Gastrocnemius medialis (tissue), 4 donors: Measurements from ENCODE around the gene AMMECR1. TPM values are rescaled to one million over a fixed set of nuclear protein-coding genes. Genes with fewer than 3 reads are reported as not detected.

ENCODE experiments used
- ATAC-seq, 2 donors: fragments of 150-250 bp; one replicate each; pipeline ENCODE4 v1.9.1; 2016
- DNase-seq, 2 donors: peaks; one replicate each; pipeline ENCODE4 v3.0.0-alpha.2; 2019
- H3K27ac ChIP-seq, 4 donors: fragments of 200-600 bp; sonication (generic); 1 replicate in 1 of 4; 2 replicates in 3 of 4; pipeline ENCODE4 v1.5.1; 2016 to 2018; ENCODE audit warnings: mild to moderate bottlenecking in 2 of 4, moderate library complexity in 1 of 4
- H3K27me3 ChIP-seq, 3 donors: fragments of 200-600 bp; sonication (generic) in 2 of 3; 1 replicate in 1 of 3; 2 replicates in 2 of 3; pipeline versions ENCODE4 v1.5.1 to v1.6.0; 2016 to 2019; ENCODE audit warnings: mild to moderate bottlenecking in 1 of 3, moderate library complexity in 1 of 3
- H3K36me3 ChIP-seq, 2 donors: fragments of 200-600 bp; sonication (generic) in 1 of 2; one replicate each; pipeline ENCODE4 v1.5.1; 2017 to 2018
- H3K4me1 ChIP-seq, 2 donors: fragments of 200-600 bp; sonication (generic) in 1 of 2; one replicate each; pipeline ENCODE4 v1.5.1; 2016 to 2017; ENCODE audit warnings: mild to moderate bottlenecking in 2 of 2
- H3K4me3 ChIP-seq, 4 donors: fragments of 200-600 bp; sonication (generic) in 3 of 4; 1 replicate in 1 of 4; 2 replicates in 3 of 4; pipeline ENCODE4 v1.5.1; 2016 to 2019; ENCODE audit warnings: mild to moderate bottlenecking in 2 of 4
- H3K9me3 ChIP-seq, 3 donors: fragments of 200-600 bp; sonication (generic) in 2 of 3; 1 replicate in 1 of 3; 2 replicates in 2 of 3; pipeline ENCODE4 v1.5.1; 2016 to 2019
- CTCF ChIP-seq, 5 experiments: fragments of 450-650 bp in 3 of 5; fragments of 200-600 bp in 2 of 5; sonication (generic) in 2 of 5; IDR thresholded peaks in 4 of 5; conservative IDR thresholded peaks in 1 of 5; 1 replicate in 4 of 5; 2 replicates in 1 of 5; pipeline ENCODE4 v1.5.1; 2016 to 2019; ENCODE audit warnings: antibody characterized with exemption in 5 of 5, mild to moderate bottlenecking in 3 of 5, moderate library complexity in 3 of 5
- POLR2A ChIP-seq, 2 donors: fragments of 450-650 bp; IDR thresholded peaks; one replicate each; pipeline ENCODE4 v1.6.1; 2017; ENCODE audit warnings: antibody characterized with exemption in 2 of 2, mild to moderate bottlenecking in 2 of 2, moderate library complexity in 2 of 2
- in situ Hi-C, 4 donors: fragments of 200-750 bp; cut with MboI; loops; one replicate each; pipeline versions ENCODE4 v1.15.0 to v1.8.0; 2017; ENCODE audit warnings: low sequenced_read_pairs in 4 of 4
- intact Hi-C: fragments of 100-400 bp; cut with DNase I; formaldehyde crosslinking; loops from one replicate; pipeline ENCODE4 v1.15.1; 2023; ENCODE audit warnings: low total_unique reads
- total RNA-seq, 4 donors: library from RNA; depleted of rRNA; stranded (reverse); fragments of >200 nt; gene quantifications; one replicate each; pipeline versions ENCODE4 v1.1.0 to v1.2.3, GENCODE V29; 2016

Gene AMMECR1
- total RNA-seq, 4 donors from 2014 or later: 1.2 to 2.6 (median 1.9) TPM

GRCh38 chrX:110204986-110205385, 112.9 kb downstream of the AMMECR1 start:
- Histone ChIP-seq H3K9me3 (no peaks in the 10 kb centered on the region), H3K4me3 (no peak overlapping the region), H3K27ac (no peak overlapping the region), H3K27me3 (no peaks in the 10 kb centered on the region), H3K4me1 (no peaks in the 10 kb centered on the region), H3K36me3 (no peaks in the 10 kb centered on the region)
- TF ChIP-seq CTCF (IDR thresholded peaks at IDR 0.05 in 4 of 5, conservative IDR thresholded peaks at IDR 0.05 in 1 of 5): no peak
- no peak for TF ChIP-seq POLR2A (IDR thresholded peaks at IDR 0.05)
- DNase-seq (no peak), ATAC-seq (no peak)
- intact Hi-C loops (no loop called here), in situ Hi-C loops (no loop called here)

- H3K36me3 ChIP-seq: no peaks in the 10 kb centered on the region
- intact Hi-C loops: no loop called here
- H3K4me3 ChIP-seq: no peak overlapping the region
- H3K27me3 ChIP-seq: no peaks in the 10 kb centered on the region
- DNase-seq (no peak), ATAC-seq (no peak)
- H3K9me3 ChIP-seq: no peaks in the 10 kb centered on the region
- no peaks in the 10 kb centered on the region for H3K4me1 ChIP-seq
- no peak for TF ChIP-seq CTCF (IDR thresholded peaks at IDR 0.05 in 4 of 5, conservative IDR thresholded peaks at IDR 0.05 in 1 of 5)
- no peak for TF ChIP-seq POLR2A (IDR thresholded peaks at IDR 0.05)
- H3K27ac ChIP-seq: no peak overlapping the region
- in situ Hi-C loops: no loop called here
Measured at GRCh38 chrX:110201799-110202198, 116.1 kb downstream of the AMMECR1 start.

DNA sequence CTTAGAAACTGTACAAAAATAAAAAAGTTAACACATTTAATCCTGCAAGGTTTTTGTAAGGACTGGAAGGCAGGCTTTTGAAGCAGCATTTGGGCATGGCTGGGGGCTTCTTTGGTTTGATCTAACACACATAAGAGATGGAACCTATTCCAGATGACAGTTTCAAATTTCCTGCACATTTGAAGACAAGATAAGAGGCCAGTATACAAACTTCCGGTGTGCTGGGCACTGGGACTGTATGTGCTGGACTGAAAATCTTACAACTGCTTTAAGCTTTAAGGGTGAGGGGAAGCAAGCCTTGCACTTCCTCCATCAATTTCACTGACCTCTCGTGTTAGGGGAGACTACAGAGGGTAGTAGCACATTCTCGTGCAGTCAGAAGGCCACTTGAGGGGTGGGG, 122.9 kb downstream of the AMMECR1 start:
- ATAC-seq (no peak), DNase-seq (no peak)
- Histone ChIP-seq H3K4me1 (no peaks in the 10 kb centered on the region), H3K36me3 (no peaks in the 10 kb centered on the region), H3K4me3 (no peak overlapping the region), H3K27ac (no peak overlapping the region), H3K9me3 (no peaks in the 10 kb centered on the region), H3K27me3 (no peaks in the 10 kb centered on the region)
- in situ Hi-C loops (no loop called here), intact Hi-C loops (no loop called here)
- no peak for TF ChIP-seq CTCF (IDR thresholded peaks at IDR 0.05 in 4 of 5, conservative IDR thresholded peaks at IDR 0.05 in 1 of 5)
- no peak for TF ChIP-seq POLR2A (IDR thresholded peaks at IDR 0.05)

- H3K4me3 ChIP-seq: no peak overlapping the region
- H3K9me3 ChIP-seq: no peaks in the 10 kb centered on the region
- in situ Hi-C loops: no loop called here
- TF ChIP-seq POLR2A (IDR thresholded peaks at IDR 0.05) (no peak), CTCF (IDR thresholded peaks at IDR 0.05 in 4 of 5, conservative IDR thresholded peaks at IDR 0.05 in 1 of 5) (no peak)
- no peak for DNase-seq
- H3K27ac ChIP-seq: no peak overlapping the region
- intact Hi-C loops: no loop called here
- no peaks in the 10 kb centered on the region for H3K36me3 ChIP-seq
- H3K27me3 ChIP-seq: no peaks in the 10 kb centered on the region
- no peak for ATAC-seq
- no peaks in the 10 kb centered on the region for H3K4me1 ChIP-seq
Measured at GRCh38 chrX:110192516-110192915, 125.4 kb downstream of the AMMECR1 start.
